Stimulated activated CD4-positive, alpha-beta T cell treated with anti-CD3 and anti-CD28 coated beads, Interleukin-15, amount 100 ng/mL, for 24 hours (primary cell): ENCODE results near the gene GRHL1.
A peak's percentile ranks its signal among the peaks of the same experiment; 100 is the strongest.
"Not testable (repeated sequence)": the region's sequence is repeated elsewhere in the genome, so short reads cannot be mapped to it uniquely, and the experiment has no call there.

Experiments
- DNase-seq: peaks from one replicate; pipeline ENCODE4 v3.0.0-alpha.2; 2020

Gene GRHL1

GRCh38 chr2:9951522-9952285, at the start of gene GRHL1:
TSS of gene GRHL1 (plus strand) at chr2:9951693. CDS start at chr2:9951834, 141 bp downstream.
- DNase-seq: peak; percentile 93

- DNase-seq: no peak
Observed at GRCh38 chr2:9905413-9905812, 46.1 kb upstream of the GRHL1 start.

DNA sequence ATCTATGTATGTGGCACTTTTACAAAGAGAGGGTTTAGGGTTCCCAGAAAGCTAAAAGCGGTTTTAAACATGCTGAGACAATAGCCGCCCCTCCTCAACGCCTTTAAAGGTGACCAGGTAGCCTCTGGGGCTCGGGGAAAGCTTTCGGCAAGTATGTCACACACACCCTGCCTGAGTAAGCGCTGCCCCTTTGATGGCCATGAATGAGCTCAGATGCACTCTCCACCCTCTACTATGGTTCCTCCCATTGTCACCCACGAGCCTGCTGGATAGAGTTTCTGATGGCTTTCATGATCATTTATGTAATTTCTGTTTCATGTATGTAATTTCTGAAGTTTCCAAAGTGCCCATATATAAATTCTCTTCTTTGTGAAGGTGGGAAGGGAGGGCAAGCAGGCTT, 44.1 kb upstream of the GRHL1 start:
- no peak for DNase-seq

- no peak for DNase-seq
Observed at GRCh38 chr2:9908639-9909038, 42.9 kb upstream of the GRHL1 start.

- DNase-seq: no peak
Observed at GRCh38 chr2:9909106-9909505, 42.4 kb upstream of the GRHL1 start.

DNA sequence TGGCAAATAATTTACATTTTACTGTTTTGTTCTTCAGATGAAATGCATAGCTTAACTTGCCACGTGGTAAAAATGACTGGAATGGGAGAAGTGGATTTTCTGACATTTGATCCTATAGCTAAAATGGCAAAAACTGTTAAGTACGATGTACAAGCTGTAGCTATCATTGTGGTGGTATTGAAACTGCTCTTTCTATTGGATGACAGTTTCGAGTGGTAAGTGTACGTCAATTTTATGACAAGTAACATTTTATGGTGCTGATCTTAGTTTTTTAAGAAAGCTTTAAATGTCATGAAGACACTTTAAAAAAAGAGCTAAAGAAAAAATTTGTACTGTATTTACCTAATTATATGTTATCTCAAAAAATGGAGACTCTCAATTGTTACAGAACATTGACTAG, 40.8 kb upstream of the GRHL1 start:
- DNase-seq: no peak

GRCh38 chr2:9912468-9912867, 39.0 kb upstream of the GRHL1 start:
- DNase-seq: no peak

DNA sequence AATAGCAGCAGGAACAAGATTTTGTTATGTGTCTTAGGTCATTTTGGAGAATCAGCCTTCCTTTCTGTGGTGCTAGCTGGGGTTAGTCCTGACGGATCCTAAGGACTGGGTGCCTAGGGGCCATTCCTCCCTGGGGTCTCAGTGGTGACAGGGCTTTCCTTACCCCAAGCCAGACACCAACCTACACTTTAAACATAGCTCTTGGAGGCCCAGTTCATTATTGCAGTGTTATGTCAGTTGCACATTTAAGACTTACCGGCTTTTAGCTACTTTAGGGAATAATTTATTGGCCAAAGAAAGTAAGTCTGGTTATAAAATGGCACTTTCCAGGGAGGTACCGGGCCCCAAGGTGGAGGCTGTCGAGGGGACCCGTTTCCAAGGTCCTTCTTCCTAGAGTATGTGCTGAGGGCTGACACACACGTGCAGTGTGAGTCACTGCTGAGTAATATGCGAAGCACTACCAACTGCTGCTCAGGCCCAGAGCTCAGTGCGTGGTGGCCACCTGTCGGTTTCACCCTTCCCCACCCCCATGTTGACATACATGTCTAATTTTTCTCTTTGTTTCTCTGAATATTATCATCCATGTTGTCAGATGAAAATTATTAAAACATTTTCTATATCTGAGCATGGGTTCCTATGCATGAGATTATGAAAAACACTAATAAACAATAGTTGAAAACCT, 37.0 kb upstream of the GRHL1 start:
- peak; percentile 74 for DNase-seq

DNA sequence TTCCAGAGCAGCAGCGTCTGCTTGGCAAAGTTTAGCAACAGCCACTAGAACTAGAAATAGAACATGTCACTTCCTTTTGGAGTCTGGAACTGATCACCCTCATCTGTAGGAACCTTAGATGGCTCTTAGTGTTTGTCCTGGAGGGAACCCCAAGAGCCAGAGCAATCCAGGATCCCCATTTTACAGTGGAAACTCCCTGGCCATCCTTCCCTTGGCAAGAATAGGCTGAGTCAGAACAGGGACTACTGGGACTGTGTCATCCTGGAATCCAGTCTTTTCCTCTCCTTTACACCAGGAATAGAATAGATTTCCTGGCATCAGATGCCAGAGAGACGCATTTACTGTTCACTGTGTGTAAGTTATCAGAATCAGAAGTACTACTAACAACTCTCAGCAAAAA, 33.2 kb upstream of the GRHL1 start:
- DNase-seq: no peak

DNA sequence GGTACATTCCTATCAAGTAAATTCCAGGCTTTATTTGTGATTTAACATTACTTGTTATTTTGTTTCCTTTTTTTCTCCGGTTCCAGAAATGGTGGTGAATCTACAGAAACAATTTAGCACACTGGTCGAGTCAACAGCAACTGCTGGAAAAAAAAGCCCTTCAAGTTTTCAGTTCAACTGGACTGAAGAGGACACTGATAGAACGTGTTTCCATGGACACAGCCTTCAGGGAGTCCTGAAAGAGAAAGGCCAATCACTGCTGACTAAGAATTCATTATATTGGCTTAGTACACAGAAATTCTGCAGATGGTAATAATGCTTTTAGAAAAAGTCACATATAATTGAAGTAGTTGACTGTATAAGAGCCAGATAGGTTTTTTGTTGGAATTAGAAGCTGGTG, 32.0 kb upstream of the GRHL1 start:
- DNase-seq: no peak

DNA sequence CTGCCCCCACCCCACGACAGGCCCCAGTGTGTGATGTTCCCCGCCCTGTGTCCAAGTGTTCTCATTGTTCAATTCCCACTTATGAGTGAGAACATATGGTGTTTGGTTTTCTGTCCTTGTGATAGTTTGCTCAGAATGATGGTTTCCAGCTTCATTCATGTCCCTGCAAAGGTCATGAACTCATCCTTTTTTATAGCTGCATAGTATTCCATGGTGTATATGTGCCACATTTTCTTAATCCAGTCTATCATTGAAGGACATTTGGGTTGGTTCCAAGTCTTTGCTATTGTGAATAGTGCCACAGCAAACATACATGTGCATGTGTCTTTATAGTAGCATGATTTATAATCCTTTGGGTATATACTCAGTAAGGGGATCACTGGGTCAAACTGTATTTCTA, 24.5 kb upstream of the GRHL1 start:
- not testable (repeated sequence) for DNase-seq

- DNase-seq: no peak
Observed at GRCh38 chr2:9937258-9937657, 14.2 kb upstream of the GRHL1 start.

- no peak for DNase-seq
Observed at GRCh38 chr2:9937968-9938367, 13.5 kb upstream of the GRHL1 start.

GRCh38 chr2:9939587-9940485, 11.7 kb upstream of the GRHL1 start:
- DNase-seq: no peak

DNA sequence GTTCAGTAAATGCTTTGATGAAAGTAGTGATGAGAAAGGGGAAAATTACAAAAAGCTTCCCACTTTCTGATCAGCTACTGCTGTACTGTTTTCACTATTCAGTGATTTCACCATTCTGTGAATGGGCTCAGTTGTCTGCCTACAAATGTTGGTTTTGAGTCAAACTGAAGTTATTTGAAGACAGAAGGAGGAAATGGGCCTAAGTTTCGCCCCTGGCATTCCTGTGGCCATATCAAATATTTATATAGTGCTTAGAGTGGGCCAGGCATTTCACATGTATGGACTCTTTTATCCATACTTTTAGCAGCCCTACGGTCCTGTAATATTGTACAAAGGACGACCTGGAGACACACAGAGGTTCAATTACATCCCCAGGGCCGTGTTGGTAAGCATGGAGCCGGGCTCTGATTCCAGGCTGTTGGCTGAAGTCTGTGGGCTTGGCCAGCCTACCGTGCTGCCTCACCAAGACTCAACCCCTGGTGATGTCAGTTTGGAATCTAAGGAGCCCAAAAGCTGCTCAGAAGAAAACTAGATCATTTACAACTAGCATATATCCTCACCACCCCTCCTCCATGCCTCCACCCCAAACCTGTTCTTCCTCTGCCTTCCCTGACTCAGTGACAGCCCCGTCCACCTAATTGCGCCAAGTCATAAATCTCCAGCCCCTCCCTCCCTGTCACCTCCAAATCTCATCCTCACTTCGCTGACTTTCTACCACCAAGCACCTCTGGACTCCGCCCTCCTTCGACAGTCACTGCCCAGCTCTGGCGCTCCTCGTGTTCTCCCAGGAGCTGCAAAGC, 10.1 kb upstream of the GRHL1 start:
- DNase-seq: no peak

GRCh38 chr2:9941996-9942390, 9.5 kb upstream of the GRHL1 start:
- no peak for DNase-seq

DNA sequence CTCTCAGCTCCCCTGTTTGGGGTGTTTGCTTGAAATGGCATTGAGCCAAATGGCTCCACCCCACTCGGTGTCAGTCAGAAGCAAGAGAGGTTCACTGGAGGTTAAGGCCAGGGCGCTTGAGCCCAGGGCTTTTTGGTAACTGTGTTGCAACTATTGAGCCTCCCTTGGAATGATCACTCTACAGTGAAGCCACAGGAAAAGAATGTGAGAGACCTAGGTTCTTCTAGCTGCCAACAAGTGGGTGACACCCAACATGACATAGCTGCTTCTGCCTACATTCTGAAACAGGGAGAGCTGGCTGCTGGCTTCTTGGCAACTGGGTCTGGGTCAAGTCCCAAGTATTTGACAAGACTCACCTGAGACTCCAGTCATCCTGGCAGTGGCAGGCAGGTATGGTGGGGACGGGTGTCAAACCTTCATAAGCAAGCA, 7.1 kb upstream of the GRHL1 start:
- DNase-seq: no peak

- no peak for DNase-seq
Observed at GRCh38 chr2:9945596-9945995, 5.9 kb upstream of the GRHL1 start.

GRCh38 chr2:9946076-9946475, 5.4 kb upstream of the GRHL1 start:
- DNase-seq: no peak

GRCh38 chr2:9946818-9947217, 4.7 kb upstream of the GRHL1 start:
- DNase-seq: no peak

DNA sequence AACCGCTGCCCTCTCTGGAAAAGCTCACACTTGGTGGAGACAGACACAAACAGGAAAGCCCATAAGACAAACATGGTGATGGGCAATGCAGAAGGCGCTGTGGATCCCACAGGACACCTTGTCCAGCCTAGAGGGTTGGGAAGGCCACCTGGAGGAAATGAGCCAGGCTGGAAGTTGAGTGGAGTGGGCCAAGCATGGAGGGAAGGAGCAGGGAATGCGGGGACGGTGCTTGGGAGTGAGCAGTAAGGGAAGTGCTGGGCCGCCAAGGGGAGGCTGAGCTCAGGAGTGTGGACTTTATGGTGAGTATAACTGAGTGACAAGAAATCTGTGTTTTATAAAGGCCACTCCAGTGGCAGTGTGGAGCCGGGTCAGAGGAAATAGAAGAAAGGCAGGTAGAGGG, 2.8 kb upstream of the GRHL1 start:
- no peak for DNase-seq

DNA sequence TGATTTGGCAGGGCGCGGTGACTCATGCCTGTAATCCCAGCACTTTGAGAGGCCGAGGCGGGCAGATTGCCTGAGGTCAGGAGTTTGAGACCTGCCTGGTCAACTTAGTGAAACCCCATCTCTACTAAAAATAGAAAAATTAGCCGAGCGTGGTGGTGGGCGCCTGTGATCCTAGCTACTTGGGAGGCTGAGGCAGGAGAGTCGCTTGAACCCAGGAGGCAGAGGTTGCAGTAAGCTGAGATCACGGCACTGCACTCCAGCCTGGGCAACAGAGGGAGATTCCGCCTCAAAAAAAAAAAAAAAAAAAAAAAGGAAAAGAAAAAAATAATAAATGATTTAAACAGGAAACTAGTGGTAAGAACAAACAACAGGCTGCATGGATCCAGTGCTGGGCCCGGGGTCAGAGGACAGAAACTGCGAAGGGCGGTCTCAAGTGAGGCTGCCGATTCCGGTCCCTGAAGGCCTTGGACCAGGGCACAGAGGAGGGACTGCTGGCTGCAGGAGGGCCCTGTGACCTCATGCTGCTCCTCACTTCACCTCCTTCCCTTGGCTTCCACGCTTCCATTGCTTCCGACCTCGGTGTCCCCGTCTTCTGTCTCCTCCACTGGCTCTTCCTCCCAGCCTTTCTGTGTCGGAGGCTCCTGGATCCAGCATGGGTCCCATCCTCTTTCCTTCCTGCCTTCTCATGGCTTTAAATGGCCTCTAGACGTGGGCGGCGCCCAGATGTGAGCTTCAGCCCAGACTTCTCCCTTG, 2.1 kb upstream of the GRHL1 start:
- DNase-seq: no peak
